GM19035 (cell line): Measurements from ENCODE around the gene CSMD2.

Experiments used
- ATAC-seq: cut with Tn5 transposase; IDR thresholded peaks from one replicate; pipeline ENCODE4 v1.9.1; 2021; ENCODE audit not compliant: unreplicated experiment

The CSMD2 gene

GRCh38 chr1:34156739-34157138 lies 8.3 kb downstream of the CSMD2 start:
- ATAC-seq = no peak

DNA sequence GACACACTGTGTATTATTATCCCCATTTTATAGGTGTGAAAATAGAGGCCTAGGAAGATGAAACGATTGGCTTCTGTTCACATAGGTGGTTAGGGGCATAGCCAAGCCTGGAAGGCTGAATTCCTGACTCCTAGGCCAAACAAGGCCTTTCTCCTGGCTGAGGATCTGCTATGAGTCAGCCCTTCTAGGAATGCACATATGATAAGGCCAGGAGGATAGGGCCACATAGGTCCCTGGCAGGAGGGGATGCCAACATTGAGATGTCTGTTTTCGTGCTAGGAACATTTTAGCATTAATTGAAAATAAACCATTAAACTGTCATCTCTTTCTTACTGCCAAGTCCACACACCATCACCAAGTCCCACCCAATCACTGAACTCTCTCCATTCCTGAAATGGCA lies 9.2 kb downstream of the CSMD2 start:
- ATAC-seq = no peak

DNA sequence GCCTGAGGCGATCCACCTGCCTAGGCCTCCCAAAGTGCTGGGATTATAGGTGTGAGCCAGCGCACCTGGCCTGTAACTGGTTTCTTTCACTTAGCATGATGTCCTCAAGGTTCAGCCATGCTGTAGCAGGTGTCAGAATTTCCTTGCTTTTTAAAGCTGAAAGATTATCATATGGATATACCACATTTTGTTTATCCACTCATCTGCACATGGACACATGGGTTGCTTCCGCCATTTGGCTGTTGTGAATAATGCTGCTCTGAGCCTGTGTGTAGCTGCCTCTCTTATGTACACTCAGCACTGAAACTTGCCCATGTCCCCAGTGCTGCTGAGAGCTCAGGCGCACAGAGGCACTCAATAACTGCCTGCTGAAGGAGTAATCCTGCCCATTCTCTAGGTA lies 11.8 kb downstream of the CSMD2 start:
- ATAC-seq = no peak

DNA sequence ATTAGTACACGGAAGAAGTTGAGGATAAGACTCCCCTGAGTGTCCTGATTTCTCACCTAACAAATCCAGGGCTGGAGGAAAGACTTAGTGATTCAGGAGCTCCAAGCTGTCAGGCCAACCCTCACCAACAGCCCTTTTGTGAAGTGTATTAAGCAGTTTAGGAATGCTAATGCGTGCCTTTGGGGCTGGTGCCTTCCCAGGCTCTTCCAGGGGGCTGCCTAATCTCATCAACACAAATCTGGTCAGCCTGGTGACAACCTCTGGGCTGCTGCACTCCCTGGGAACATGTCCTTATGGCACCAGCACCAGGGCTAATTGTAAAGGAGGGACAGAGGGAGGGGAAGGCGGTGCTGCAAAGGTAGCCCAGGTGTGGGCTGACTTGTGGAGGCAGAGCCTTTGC lies 15.5 kb downstream of the CSMD2 start:
- no peak for ATAC-seq

DNA sequence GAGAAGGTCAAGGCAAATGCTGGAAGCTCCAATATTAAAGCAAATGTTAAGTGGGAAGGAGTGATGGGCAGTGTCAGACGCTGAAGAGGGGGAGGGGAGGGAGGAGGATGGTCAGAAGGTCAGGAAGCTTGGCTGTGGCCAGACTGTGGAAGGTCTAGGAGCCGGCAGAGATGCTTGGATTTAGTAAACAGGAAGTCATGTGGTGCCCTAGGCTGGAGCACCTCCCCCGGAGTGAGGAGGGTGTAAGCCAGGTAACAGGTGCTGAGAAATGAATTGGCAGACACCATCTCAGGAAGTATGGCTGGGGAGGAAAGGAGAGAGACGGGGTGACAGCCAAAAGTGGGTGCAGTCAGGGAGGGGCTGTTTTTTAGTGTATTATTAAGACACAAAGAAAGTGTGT lies 17.7 kb downstream of the CSMD2 start:
- no peak for ATAC-seq

DNA sequence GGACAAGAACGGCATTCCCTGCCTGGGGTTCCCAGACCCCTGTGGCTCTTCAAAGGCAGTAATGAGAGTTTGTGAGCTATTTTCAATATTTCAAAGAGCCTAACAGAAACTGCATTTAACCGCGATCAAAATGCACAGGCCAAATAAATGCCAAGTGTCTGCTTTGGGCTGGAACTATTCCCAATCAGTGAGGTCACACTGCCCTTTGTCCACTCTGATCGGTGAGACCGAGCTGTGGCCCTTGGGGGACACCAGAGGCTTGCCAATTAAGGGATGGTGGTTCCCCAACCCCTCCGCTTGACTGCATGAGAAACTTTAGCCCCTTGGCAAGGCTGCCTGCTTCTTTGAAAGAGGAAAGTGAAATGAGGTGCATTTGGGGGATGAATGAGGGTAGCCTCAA lies 20.3 kb downstream of the CSMD2 start:
- no peak for ATAC-seq

- no peak for ATAC-seq
Measured at GRCh38 chr1:34143975-34144374, 21.1 kb downstream of the CSMD2 start.

DNA sequence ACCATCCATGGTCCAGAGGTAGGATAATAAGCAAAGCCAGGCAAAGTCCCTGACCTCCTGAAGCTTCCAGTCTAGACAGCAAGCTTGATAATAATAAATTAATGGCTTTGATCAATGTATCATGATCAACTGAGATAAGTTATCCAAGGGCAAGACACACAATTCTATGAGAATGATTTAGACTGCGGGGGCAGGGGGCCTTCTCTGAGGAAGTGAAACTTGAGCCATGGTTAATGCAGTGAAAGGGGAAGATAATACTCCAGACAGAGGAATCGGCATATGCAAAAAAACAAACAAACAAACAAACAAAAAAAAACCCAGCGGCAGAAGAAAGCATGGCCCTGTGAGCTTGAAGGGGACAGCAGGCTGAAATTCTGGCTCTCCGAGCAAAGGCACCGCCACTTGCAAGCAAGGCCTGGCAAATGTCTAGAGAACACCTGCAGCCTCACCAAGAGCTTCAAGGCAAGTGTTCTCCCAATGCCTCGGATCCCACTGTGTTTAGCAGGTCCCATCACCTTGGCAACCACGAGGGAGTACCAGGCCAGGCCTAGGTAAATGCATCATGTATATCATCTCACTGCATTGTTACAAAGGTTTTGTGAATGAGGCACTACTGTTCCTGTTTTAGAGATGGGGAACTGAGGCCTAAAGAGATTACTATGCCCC lies 24.9 kb downstream of the CSMD2 start:
- ATAC-seq = no peak

- ATAC-seq = no peak
Measured at GRCh38 chr1:34137411-34137810, 27.6 kb downstream of the CSMD2 start.

DNA sequence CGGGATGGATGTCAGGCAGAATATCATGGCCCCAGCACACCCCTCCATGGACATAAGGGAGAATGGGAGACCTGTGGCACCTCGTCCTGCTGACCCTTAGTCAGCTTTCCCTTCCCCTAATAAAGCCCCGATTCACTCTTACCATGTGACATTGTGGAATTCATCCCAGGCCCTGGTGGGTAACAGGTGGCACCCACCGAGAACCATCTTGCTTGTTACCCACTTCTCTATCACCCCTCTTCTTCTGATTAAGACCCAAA lies 32.9 kb downstream of the CSMD2 start:
- ATAC-seq = no peak

- no peak for ATAC-seq
Measured at GRCh38 chr1:34131396-34132160, 33.5 kb downstream of the CSMD2 start.

- no peak for ATAC-seq
Measured at GRCh38 chr1:34130306-34130705, 34.7 kb downstream of the CSMD2 start.

- no peak for ATAC-seq
Measured at GRCh38 chr1:34129630-34130029, 35.4 kb downstream of the CSMD2 start.

DNA sequence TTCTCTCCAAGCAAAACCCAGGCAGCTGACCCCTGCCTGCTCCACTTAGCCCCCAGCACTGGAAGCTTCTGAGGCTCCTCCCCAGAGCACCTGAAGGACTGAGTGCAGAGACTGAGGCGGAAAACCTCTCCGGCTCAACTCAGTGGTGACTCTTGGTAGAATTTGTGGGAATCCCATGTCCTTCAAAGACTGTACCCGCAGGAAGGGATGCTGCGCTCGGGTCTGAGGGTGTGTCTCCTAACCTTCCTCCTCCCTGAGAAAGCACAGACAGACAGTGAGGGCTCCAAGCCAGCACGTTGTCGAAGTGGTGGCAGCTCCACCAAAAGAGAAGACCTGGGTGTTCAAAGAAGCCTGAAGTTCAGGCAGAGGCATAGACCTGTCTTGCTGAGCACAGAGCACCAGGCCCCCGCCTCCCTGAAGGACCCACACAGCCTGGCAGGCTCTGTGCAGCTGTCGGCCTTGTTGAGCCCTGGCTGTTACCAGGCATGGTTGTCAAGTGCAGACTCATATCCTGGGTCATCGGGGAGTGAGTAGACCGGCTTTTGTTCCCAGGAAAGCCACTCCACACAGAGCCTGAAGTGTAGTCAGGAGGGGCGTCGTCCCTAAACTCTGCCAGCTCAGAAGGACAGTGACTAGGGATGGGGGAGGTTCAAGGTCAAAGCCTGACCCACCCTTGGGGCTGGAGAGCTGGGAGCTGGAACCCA lies 36.7 kb downstream of the CSMD2 start:
- ATAC-seq = no peak

GRCh38 chr1:34127006-34128000 lies 37.7 kb downstream of the CSMD2 start:
- no peak for ATAC-seq

- no peak for ATAC-seq
Measured at GRCh38 chr1:34126486-34126885, 38.5 kb downstream of the CSMD2 start.

DNA sequence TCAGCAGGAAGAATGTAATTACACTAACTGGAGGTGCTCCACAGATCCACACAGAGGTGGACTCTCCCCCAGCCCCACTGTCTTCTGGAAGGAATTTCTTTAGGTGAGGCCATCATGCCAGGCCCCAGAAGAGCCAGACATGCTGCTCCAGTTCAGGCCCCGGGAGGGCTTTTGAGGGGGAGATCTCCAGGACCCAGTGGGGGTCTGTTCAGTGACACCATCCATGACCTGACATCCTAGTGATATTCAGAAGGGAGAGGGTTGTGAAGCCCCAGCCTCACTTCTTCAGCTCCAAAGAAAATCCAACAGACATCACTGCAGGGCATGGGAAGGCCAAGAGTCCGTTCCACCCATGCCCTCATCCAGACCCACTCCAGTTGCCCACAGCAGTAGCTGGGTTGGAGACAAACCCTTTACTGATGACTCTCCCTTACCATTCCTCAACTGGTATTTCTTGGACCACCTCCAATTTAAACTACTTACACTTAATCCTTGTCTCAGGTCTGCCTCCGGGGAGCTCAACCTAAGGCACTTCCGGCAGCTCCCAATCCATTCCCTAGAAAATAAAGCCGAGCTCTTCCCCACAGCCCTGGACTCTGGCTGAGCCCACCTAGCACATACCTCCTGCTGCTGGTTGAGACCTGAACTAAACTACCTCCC lies 39.2 kb downstream of the CSMD2 start:
- no peak for ATAC-seq

DNA sequence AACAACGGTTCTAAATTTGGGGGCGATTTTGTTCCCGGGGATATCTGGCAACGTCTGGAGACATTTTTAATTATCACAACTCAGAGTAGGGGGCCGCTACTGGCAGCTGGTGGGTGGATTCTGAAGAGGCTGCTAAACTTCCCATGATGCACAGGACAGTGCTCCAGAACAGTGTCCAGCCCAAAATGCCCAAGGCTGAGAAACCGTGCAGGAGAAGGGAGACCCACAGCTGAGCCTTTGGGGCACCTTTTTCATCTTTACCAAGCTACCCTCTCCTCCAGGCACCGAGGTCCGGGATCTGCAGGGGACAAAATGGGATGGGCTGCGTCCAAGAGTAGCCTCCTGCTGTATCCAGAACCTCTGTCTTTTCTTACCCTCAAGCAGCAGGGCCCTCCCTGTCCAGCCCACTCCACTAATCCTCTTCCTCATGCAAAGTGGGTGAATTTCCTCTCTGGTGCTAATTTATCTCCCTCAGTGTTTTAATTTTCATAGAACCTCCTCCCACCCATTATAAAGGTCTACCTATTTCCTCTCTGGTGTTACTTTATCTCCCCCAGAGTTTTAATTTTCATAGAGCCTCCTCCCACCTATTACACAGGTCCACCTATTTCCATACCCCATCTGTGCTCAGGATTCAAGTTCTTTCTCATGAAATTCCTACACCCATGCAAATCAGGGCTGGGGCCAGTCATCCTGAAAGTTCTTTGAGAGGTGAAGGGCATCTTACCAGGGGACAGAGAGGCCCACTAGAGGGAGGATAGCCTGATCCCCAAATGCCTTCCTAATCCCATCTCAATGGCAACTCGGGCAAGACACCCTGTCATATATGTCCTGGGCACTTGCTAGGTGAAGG lies 42.7 kb downstream of the CSMD2 start:
- no peak for ATAC-seq

DNA sequence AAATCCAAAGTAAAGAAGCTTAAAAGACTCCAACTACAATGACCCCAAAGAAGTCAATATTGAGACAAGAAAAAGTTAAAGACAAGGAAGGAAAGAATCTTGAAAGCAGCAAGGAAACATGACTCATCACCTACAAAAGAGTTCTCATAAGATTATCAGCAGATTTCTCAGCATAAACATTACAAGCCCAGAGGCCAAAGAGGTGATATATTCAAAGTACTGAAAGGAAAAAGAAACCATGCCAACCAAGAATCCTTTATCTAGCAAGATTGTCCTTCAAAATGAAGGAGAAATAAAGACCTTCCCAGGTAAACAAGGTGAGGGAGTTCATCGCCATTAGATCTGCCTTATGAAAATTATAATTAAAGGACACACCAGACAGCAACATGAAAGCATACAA lies 49.8 kb downstream of the CSMD2 start:
- ATAC-seq = no peak

DNA sequence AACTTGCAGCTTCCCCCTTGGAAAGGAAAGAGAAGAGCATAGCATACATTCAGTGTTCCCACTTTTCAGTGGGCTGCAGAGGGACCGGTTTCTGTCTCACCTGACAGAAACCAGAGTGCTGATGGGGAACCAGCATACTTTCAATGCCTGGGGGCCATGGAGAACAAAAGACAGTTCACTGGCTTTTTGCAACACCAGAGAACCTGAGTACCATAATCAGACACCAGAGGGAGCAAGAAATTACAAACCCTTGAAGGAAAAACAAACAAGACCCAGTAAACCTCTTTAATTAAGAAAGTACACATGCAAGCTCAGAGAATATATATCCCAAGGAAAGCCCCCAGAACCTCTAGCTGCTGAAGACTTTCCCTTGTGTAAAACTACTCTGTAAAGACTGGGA lies 51.1 kb downstream of the CSMD2 start:
- no peak for ATAC-seq
